Left forelimb (tissue), 1 donor: ENCODE measurements around the gene C1orf94.

ENCODE experiments used
- DNase-seq: peaks from one replicate; pipeline ENCODE4 v3.0.0-alpha.2; 2018; ENCODE audit warnings: low spot score

C1orf94 gene

DNA sequence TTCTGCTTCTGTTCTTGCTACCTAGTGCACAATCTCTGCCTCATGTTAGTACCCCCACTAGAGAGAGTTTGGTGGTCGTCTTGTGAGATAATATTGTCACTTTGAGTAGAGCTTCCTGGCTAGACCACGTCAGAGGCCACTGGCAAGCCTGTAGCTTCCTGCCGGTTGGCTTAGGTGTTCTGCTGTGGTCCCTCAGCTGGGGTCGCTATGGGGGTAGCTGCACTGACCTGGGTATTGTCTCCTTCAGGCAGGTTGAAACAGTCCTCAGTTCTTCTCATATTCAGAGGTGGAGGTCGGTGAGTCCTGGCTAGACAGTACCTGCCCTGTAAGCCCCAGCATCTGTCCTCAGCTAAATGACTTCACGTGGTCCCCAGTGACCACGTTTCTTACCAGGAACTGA lies 86.2 kb downstream of the C1orf94 start:
- DNase-seq = no peak

DNA sequence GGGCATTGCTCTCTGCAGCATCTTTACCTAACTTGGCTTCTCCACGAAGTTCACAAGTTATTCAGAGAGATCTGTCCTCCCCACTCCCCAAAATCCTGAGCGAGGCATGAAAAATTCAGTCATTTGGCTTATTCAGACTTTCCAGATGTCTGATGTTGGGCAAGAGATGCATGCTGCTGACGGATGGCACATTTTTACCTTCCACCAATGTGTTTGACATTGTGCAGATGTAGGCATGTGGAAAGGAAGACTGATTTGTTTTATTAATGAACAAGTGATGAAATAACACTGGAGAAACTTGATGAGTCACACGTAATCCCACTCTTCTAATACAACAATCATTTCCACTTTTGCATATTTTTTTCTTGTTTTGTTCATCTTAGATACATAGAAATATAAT lies 86.7 kb downstream of the C1orf94 start:
- no peak for DNase-seq

DNA sequence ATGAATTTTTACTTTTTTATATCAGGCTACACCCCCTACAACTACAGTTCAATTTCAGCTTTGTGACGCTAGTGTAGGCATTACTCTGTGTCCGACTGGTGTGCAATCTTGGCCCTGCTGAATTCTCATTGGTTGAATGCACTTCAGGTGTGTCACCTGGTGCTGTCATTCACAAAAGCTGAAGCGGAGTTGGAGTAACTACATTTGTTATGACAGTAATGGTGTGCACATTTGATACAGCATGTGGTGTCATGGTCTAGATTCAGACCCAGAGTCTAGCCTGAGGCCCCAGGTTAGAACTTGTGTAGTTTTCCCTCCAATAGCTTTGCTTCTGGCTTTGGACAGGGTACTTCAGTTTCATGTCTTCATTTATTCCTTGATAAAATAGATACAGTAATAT lies 88.7 kb downstream of the C1orf94 start:
- DNase-seq = no peak

DNA sequence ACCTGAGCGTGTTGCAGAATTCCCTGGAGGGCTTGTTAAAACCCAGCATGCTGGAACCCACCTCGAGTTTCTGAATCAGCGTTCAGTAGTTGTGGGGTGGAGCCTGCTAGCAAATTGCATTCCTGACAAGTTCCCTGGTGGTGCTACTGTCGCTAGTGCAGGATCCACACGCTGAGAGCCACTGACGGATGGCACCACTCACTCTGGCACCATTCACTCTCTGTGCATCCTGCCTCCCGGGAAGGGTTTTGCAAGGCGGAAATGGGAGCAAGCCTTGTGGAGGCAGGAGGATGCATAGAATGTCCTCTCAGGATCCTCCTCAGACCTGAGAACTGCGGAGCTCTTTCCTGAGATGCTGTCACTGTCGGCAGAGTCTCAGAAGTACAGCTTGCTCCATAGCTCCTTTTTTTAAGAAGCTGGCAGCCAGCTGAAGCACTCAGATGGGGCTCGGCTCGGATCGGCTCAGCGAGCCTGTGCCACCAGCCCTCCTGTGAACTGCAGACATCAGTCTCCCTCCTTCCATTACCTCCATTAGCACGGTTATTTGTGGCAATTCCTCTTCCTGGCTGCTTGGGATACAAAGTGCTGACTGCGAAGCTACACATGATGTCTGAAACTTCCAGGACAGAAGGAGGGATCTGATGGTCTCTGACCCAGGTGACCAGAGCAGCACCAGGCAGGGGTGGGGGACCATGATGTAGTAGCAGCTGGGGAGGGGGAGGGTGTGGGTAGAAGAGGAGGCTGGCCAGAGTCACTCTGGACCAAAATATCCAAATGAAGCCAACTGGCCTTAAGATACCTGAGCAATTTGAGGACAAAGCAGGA lies 89.6 kb downstream of the C1orf94 start:
- DNase-seq = no peak

DNA sequence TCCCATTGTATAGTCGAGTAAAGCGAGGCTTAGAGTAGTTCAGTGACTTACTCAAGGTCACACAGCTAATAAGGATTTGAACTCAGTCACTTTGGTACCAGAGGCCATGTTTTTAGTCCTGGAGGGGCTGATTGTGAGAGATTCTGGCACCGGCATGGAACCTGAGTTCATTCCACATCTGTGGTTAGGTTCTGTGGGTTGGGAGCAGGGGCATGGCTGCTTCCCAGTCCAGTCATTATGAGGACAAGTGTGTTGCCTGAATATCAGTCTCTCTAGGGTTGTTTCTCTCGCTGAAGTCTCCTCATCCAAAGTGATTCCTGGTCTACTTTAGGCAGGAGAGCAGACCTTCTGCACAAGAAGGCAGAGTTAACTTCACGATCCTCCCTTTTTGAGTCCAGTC lies 90.6 kb downstream of the C1orf94 start:
- no peak for DNase-seq

DNA sequence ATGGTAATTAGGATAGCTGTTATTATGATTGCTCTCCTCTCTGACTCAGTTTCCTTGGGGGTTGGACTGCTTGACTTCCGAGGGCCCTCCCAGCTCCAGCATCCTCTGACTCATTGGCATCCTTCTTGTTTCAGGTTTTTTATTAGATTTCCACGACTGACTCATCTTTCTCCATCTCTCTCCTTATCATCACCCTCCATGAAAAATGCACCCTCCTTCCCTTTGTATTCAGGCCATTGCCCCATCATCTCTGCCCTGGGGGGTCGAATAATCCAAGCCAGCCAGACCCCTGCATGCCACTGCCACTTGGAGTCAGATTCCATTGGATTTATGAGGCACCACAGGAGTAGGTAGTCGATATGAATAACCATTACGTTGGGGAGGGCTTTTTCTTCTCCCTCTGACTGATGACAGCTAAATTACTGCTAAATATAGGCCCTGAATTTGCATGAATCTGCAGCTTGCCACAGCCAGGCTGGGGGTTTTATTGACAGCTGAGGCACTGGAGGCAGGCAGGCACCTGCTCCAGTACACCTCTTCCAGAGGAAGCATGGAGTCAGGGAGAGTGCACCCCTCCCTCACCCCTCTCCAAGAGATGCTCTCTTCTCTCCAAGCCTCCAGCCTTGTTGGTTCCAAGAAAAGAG lies 91.7 kb downstream of the C1orf94 start:
- no peak for DNase-seq
